DMS 273 (cell line): ENCODE data around the gene RAB11FIP4.
"Not testable (repeated sequence)": the region's sequence is repeated elsewhere in the genome, so short reads cannot be mapped to it uniquely, and the experiment has no call there.

Experiments
- DNase-seq: peaks from one replicate; lab custom pipeline; 2025; ENCODE audit not compliant: unreplicated experiment; lab: John Stamatoyannopoulos, UW

RAB11FIP4 gene

DNA sequence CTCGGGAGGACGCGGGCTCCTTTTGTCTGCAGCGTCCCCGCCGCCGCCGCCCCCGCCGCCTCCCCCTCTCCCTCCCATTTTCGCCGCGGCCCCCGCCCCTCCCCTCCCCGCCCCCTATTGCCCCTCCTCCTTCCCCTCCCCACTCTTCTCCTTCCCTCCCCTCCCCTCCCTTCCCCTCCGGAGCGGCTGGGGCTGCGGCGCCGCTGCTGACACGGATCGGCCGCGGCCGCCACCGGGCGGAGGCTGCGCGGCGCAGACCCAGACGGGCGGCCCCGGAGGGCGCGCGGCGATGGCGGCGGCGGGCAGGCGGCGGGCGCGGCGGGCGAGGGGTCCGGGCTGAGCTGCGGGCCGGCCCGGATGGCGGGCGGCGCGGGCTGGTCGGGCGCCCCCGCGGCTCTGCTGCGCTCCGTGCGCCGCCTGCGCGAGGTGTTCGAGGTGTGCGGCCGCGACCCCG, at the start of gene RAB11FIP4:
Gene RAB11FIP4 (plus strand): TSS at position 180 of the 454 bp plus-strand sequence. CDS start 178 bp downstream, at position 358.
- peak; percentile 74 for DNase-seq

DNA sequence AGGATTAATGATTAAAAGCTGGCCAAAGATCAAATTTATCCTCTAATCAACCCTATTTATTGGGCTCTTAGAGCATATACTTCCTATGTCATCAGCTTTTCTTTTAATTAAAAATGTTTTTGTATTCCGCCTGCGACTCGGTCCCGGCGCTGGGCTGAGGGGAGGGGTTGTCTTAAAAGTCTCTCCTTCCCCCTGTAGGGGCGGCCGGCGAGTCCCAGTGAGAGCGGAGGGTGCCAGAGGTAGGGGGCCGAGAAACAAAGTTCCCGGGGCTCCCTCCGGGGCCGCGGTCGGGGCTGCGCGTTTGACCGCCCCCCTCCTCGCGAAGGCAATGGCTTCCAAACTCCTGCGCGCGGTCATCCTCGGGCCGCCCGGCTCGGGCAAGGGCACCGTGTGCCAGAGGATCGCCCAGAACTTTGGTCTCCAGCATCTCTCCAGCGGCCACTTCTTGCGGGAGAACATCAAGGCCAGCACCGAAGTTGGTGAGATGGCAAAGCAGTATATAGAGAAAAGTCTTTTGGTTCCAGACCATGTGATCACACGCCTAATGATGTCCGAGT, 46.2 kb upstream of the RAB11FIP4 start:
- DNase-seq, result not testable (repeated sequence)

GRCh38 chr17:31349454-31349853, 42.0 kb upstream of the RAB11FIP4 start:
- DNase-seq, result no peak

DNA sequence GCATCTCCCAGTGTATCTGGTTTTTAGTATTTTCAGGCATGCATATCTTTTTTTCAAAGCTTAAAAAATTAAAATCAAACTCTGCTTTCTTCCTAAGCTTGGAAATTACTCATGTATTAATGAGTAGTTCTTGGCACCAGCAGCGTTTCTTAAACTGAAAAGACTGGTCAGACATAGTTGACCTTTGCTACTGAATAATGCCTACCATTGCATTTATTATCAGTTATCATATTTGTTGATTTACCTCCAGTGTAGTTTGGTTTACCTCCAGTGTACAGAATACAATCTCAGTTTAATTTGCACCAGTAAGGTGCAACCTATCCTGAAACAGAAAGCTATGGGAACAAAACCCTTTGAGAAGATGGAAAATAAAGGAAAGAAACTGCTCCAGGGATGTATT, 35.5 kb upstream of the RAB11FIP4 start:
- DNase-seq, result no peak

GRCh38 chr17:31357091-31357490, 34.4 kb upstream of the RAB11FIP4 start:
- DNase-seq, result no peak

- peak; percentile 38 for DNase-seq
Measured at GRCh38 chr17:31357839-31358394, 33.6 kb upstream of the RAB11FIP4 start.

DNA sequence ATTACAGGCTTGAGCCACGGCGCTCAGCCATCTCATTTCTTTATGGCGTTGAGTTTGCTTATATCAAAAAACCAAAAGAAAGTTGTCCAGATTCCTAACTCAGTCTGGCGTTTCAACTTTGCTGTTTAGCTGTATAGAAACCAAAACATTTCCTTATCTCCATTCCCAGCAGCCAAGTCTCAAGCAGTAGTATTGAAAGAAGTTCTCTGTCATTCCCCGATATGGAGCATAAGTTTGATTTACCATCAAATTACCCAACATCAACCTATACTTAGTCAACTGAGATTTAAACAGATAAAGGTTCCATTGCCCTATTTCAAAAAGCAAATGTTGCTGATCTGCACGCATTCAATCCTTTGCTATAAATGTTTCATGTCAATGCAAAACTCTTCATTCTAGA, 27.5 kb upstream of the RAB11FIP4 start:
- DNase-seq, result no peak

GRCh38 chr17:31366088-31366487, 25.4 kb upstream of the RAB11FIP4 start:
- no peak for DNase-seq

GRCh38 chr17:31369266-31369665, 22.2 kb upstream of the RAB11FIP4 start:
- DNase-seq, result no peak

DNA sequence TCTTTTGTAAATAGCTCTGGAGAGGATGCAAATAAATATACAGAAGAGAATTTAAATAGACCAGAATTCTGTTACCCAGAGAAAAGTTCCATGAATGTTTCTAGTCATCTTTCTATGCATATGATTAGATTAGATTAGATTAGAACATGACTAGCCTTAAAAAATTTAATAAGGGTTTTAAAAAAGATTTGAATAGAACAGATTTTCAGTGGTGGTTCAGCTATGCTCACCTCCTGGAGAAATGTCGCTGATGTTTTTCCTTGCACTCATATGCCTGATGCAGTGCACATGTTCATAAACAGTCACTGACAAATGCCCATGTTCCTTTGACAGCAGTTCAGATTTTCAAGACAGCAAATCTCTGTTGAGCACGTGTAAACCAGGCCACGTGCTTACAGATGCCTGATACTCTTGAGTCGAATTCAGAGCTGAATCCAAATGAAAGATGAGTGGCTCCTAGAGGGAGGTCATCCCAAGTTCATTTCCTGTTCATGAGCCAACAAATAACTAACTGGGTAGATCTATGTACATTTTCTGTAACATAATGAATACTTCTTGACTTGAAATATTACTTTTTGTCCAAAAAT, 19.9 kb upstream of the RAB11FIP4 start:
- peak; percentile 35 for DNase-seq

DNA sequence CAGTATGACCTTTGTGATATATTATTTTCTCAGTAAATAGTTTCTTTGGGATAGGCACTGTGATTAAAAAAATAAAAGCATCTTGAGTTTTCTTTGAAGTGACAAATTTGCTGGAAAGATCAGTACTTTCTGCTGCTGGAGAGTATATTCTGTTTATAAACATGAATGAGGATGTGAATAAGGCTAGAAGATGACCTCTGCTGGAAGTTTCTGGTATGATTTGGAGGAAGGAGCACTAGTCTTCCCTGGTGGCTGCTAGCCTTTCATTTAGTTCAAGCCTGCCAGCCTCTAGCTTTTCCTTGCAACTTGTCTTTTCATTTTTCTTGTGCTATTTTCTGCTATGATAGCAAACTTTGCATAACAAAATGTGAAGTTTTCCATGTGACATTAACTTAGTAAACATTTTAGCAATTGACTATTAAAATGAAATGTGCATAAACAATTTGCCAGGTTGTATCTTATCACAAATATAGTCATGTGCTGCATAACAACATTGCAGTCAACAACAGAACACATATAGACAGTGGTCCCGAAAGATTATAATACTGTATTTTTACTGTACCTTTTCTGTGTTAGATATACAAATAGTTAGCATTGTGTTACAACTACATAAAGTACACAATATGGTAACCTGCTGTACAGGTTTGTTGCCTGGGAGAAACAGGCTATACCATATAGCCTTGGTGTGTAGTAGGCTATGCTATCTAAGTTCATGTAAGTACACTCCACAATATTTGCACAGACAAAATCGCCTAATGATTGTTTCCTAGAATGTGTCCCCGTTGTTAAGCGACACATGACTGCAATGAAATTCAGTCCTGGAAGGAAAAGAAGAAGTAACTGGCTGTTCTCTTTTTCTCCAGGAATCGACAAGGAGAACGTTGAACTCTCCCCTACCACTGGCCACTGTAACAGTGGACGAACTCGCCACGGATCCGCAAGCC, 18.1 kb upstream of the RAB11FIP4 start:
- peak; percentile 66 for DNase-seq

DNA sequence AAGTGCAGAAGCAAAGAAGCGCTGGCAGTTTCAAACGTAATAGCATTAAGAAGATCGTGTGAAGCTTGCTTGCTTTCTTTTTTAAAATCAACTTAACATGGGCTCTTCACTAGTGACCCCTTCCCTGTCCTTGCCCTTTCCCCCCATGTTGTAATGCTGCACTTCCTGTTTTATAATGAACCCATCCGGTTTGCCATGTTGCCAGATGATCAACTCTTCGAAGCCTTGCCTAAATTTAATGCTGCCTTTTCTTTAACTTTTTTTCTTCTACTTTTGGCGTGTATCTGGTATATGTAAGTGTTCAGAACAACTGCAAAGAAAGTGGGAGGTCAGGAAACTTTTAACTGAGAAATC, 17.4 kb upstream of the RAB11FIP4 start:
- no peak for DNase-seq

DNA sequence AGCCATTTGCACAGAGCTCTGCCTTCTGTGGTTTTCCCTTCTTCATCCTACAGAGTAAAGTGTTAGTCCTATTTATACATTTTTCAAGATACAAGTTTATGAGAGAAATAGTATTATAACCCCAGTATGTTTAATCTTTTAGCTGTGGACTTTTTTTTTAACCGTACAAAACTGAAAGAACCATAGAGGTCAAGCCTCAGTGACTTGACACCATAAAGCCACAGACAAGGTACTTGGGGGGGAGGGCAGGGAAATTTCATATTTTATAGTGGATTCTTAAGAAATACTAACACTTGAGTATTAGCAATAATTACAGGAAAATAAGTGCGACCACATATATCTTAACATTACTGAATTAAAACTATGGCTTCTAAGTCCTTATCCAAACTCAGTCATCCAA, 17.0 kb upstream of the RAB11FIP4 start:
- DNase-seq, result no peak

- peak; percentile 21 for DNase-seq
Measured at GRCh38 chr17:31378638-31379037, 12.8 kb upstream of the RAB11FIP4 start.

- no peak for DNase-seq
Measured at GRCh38 chr17:31379597-31380205, 11.8 kb upstream of the RAB11FIP4 start.

GRCh38 chr17:31381165-31381668, 10.3 kb upstream of the RAB11FIP4 start:
- no peak for DNase-seq

DNA sequence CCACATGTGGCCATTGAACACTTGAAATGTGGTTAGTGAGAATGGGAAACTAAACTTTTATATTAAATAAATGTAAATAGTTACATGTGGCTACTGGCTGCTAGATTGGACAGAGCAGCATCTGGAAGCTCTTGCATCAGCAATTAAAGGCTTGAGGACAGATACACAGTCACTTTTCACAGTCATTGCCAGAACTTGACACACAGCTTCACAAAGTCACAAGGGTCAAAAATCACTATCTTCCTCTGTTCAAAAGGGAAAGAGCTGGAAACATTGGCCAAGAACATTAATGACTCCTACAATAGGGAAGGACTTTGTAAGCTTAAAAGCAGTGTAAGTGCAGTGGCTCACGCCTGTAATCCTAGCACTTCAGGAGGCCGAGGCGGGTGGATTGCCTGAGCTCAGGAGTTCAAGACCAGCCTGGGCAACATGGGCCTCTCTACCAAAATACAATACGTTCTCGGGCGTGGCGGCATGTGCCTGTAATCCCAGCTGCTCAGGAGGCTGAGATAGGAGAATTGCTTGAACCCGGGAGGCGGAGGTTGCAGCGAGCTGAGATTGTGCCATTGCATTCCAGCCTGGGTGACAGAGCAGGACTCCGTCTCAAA, 8.7 kb upstream of the RAB11FIP4 start:
- not testable (repeated sequence) for DNase-seq

GRCh38 chr17:31383488-31383887, 8.0 kb upstream of the RAB11FIP4 start:
- DNase-seq, result not testable (repeated sequence)

DNA sequence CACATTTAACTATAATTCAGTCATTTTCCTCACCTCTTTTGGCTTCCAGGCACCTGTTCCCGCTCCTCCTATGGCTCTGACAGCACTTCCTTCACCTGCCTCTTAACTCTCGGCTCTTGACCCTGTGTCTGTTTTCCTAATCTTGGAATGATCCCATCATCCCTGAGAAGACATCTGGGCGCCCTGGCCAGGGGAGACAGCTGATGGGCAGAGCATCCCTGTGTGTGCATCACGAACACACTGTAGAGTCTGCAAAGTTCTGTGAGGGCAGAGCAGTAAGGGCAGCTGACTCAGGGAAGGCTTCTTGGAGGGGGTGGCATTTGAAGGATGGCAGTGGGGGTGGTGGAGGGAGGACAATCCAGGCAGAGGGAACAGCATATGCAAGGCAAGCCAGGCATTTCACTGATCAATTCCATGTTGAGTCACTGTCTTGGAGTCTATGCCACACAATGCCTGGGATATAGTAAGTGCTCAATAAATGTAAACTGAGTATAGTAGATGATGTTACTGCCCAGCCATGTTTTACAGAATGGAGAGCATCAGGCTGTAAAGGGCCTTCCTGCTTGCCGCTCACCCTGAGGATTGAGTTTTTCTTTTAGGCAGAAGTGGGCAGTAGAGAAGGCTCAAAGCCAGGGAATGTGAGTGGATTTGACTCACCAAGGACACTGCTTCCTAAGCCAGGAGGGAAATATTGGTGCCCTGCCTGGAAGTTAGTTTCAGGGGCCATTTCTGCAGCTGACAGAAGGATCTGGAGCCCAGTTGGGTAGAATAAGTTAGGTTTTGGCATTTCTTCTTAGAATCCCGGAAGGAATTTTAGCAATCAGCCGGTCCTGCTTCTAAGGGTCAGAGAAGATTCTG, 5.8 kb upstream of the RAB11FIP4 start:
- DNase-seq, result no peak
